Brain pericyte (primary cell): Measurements from ENCODE around the gene PPP1R37.

Experiments used
- DNase-seq: peaks from one replicate; pipeline ENCODE4 v3.0.0-alpha.2; 2012; ENCODE audit warnings: low read depth, low spot score

Gene PPP1R37

GRCh38 chr19:45092747-45093678, at the start of gene PPP1R37:
PPP1R37 (plus strand) TSS chr19:45093179; CDS start chr19:45093326, 147 bp downstream.
- DNase-seq: peak; percentile 85

GRCh38 chr19:45045671-45046353, 47.2 kb upstream of the PPP1R37 start:
- DNase-seq: no peak

GRCh38 chr19:45046355-45046754, 46.6 kb upstream of the PPP1R37 start:
- no peak for DNase-seq

GRCh38 chr19:45047188-45047797, 45.7 kb upstream of the PPP1R37 start:
- no peak for DNase-seq

GRCh38 chr19:45049073-45049736, 43.8 kb upstream of the PPP1R37 start:
- DNase-seq: no peak

GRCh38 chr19:45050036-45050435, 42.9 kb upstream of the PPP1R37 start:
- DNase-seq: no peak

- no peak for DNase-seq
Measured at GRCh38 chr19:45051929-45052579, 40.9 kb upstream of the PPP1R37 start.

GRCh38 chr19:45056831-45057230, 36.1 kb upstream of the PPP1R37 start:
- no peak for DNase-seq

GRCh38 chr19:45057444-45057843, 35.5 kb upstream of the PPP1R37 start:
- DNase-seq: no peak

- no peak for DNase-seq
Measured at GRCh38 chr19:45058622-45059159, 34.3 kb upstream of the PPP1R37 start.

GRCh38 chr19:45059258-45059965, 33.6 kb upstream of the PPP1R37 start:
- peak; percentile 41 for DNase-seq

GRCh38 chr19:45061965-45062364, 31.0 kb upstream of the PPP1R37 start:
- no peak for DNase-seq

GRCh38 chr19:45063851-45064801, 28.9 kb upstream of the PPP1R37 start:
- DNase-seq: no peak

- no peak for DNase-seq
Measured at GRCh38 chr19:45066921-45067661, 25.9 kb upstream of the PPP1R37 start.

GRCh38 chr19:45068041-45068440, 24.9 kb upstream of the PPP1R37 start:
- no peak for DNase-seq

- DNase-seq: no peak
Measured at GRCh38 chr19:45069056-45069455, 23.9 kb upstream of the PPP1R37 start.

GRCh38 chr19:45070214-45070613, 22.8 kb upstream of the PPP1R37 start:
- no peak for DNase-seq

GRCh38 chr19:45070861-45071544, 22.0 kb upstream of the PPP1R37 start:
- DNase-seq: no peak
